ENCODE results near the gene C1RL. TPM values are rescaled to one million over a fixed set of nuclear protein-coding genes. Genes with fewer than 3 reads are reported as not detected.

C1RL gene
- total RNA-seq, 1 donor from 2014 or later: 8.1 TPM

DNA sequence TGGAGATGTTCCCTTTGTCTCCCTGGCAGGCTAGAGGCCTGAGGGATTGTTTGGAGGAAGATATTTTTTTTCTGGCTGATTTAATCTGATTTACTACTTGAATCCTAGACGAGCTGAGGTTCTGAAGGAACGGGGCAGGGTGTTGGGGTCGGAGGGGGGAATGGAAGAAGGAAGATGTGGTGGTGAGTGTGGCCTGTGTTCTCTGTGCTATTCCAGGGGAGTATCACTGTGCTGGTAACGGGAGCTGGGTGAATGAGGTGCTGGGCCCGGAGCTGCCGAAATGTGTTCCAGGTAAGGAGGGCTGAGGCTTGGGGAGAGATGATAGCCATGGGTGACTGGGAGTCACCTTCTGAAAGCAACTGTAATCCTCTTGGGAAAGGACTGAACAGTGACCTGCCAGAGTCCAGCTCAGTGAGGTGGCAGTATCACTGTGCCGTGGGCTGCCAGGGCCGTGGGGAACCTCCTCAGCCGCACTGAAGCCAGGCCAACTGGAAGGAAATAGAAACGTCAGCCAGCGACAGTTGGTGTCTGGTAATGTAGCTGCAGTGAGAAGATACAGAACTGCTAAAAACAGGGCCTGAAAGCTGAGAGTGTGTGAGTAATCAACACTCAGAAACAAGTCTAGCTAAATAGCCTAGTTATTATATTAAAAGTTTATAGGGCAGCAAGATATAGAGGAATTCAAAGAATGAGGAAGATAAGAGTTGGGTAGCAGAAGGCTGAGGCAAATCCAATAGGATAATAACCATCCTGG, 40.6 kb downstream of the C1RL start:
- Histone ChIP-seq H3K27me3 (ENCODE audit: low read depth) (no peaks in the 10 kb centered on the region), H3K4me3 (no peak overlapping the region), H3K27ac (replicated peaks) (peak overlapping the region; percentile 60), H3K36me3 (peaks cover 7% of the 10 kb centered on the region), H3K4me1 (peaks cover 20% of the 10 kb centered on the region), H3K9me3 (replicated peaks) (no peaks in the 10 kb centered on the region)
- peak; percentile 48 for DNase-seq
- TF ChIP-seq, protein P1, sequence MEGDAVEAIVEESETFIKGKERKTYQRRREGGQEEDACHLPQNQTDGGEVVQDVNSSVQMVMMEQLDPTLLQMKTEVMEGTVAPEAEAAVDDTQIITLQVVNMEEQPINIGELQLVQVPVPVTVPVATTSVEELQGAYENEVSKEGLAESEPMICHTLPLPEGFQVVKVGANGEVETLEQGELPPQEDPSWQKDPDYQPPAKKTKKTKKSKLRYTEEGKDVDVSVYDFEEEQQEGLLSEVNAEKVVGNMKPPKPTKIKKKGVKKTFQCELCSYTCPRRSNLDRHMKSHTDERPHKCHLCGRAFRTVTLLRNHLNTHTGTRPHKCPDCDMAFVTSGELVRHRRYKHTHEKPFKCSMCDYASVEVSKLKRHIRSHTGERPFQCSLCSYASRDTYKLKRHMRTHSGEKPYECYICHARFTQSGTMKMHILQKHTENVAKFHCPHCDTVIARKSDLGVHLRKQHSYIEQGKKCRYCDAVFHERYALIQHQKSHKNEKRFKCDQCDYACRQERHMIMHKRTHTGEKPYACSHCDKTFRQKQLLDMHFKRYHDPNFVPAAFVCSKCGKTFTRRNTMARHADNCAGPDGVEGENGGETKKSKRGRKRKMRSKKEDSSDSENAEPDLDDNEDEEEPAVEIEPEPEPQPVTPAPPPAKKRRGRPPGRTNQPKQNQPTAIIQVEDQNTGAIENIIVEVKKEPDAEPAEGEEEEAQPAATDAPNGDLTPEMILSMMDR (IDR thresholded peaks at IDR 0.05; ENCODE audit: borderline replicate concordance): no peak
- intact Hi-C loops (cut with micrococcal nuclease): no loop called here

DNA sequence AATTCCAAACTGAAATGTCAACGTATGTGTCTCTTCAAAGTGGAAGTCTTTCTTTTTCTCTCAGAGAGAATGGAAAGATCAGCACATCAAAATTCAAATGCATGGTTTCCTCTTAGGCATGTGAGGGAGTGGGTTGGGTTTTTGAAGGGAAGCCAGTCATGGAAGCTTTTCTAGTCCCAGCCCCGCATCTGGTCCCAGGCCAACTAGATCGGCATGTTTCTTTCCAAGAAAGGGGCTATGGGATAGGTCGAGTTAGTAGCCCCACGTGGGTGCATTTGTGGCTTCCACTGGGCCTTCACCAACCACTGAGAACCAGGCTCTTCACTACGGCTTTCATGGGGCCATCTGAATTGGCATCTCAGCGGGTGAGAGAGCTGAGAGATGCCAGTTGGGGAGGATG, 41.9 kb downstream of the C1RL start:
- TF ChIP-seq, protein P1 (IDR thresholded peaks at IDR 0.05; ENCODE audit: borderline replicate concordance): no peak
- intact Hi-C loops (cut with micrococcal nuclease): no loop called here
- H3K27ac ChIP-seq (replicated peaks): no peak overlapping the region

DNA sequence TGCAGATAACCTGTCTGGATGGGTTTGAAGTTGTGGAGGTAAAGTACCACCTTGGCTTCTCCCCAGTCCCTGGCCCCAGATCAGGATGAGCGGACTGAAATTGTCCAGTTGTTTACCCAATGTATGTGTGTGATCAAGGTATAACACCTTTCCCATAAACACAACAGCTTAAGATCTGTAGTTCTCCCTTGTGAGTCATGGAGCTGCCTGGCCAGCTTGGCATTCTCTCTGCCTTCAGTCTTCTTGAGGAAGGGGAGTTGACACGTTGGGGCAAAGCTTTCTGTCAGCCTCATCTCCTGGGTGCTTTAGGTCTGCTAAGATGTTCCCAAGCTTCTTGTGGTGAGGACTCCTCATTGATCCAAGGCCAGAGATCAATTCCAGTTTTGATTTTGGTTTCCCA, 42.4 kb downstream of the C1RL start:
- DNase-seq: no peak
- TF ChIP-seq, protein P1 (IDR thresholded peaks at IDR 0.05; ENCODE audit: borderline replicate concordance): no peak
- Histone ChIP-seq H3K27me3 (ENCODE audit: low read depth) (no peaks in the 10 kb centered on the region), H3K27ac (replicated peaks) (no peak overlapping the region), H3K36me3 (peaks cover 7% of the 10 kb centered on the region), H3K4me1 (peaks cover 20% of the 10 kb centered on the region), H3K9me3 (replicated peaks) (no peaks in the 10 kb centered on the region), H3K4me3 (no peak overlapping the region)
- intact Hi-C loops (cut with micrococcal nuclease): no loop called here

More for the DNA sequence above, 41.9 kb downstream of the C1RL start:
- Histone ChIP-seq H3K36me3 (peaks cover 7% of the 10 kb centered on the region), H3K27me3 (ENCODE audit: low read depth) (no peaks in the 10 kb centered on the region), H3K9me3 (replicated peaks) (no peaks in the 10 kb centered on the region), H3K4me1 (peaks cover 20% of the 10 kb centered on the region), H3K4me3 (no peak overlapping the region)
- no peak for DNase-seq

DNA sequence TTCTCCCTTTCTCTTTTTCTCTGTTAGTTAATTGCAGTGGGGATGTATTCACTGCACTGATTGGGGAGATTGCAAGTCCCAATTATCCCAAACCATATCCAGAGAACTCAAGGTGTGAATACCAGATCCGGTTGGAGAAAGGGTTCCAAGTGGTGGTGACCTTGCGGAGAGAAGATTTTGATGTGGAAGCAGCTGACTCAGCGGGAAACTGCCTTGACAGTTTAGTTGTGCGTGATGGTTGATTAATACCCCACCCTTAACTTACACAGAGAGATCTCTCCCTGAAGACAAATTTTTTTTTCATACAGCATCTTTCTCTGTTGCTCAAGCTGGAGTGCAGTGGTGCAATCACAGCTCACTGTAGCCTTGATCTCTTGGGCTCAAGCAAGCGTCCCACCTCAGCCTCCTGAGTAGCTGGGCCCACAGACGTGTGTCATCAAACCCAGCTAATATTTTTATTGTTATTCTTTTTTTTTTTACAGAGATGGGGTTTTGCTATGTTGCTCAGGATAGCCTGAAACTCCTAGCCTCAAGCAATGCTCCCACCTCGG, 43.9 kb downstream of the C1RL start:
- intact Hi-C loops (cut with micrococcal nuclease): no loop called here
- Histone ChIP-seq H3K4me1 (peaks cover 31% of the 10 kb centered on the region), H3K27me3 (ENCODE audit: low read depth) (no peaks in the 10 kb centered on the region), H3K27ac (replicated peaks) (no peak overlapping the region), H3K4me3 (no peak overlapping the region), H3K36me3 (peaks cover 7% of the 10 kb centered on the region), H3K9me3 (replicated peaks) (no peaks in the 10 kb centered on the region)
- no peak for DNase-seq
- TF ChIP-seq, protein P1 (IDR thresholded peaks at IDR 0.05; ENCODE audit: borderline replicate concordance): no peak

DNA sequence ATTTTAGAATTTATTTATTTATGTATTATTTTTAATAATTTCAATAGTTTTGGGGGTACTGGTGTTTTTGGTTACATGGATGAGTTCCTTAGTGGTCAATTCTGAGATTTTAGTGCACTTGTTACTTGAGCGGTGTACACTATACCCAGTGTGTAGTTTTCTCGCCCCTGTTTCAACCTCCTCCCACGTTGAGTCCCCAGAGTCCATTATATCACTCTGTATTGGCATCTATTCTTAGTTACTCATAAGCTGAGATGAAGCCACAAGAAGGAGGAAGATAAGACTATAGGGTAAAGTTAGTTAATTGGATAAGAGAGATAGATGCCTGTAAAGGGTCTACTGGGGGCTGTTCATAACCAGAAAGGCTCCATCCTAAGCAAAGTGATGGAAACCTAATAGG, 44.5 kb downstream of the C1RL start:
- peaks cover 35% of the 10 kb centered on the region for H3K4me1 ChIP-seq
- DNase-seq: no peak

More for the DNA sequence above, 44.5 kb downstream of the C1RL start:
- Histone ChIP-seq H3K27ac (replicated peaks) (no peak overlapping the region), H3K27me3 (ENCODE audit: low read depth) (no peaks in the 10 kb centered on the region), H3K4me3 (peak overlapping the region; percentile 5), H3K9me3 (replicated peaks) (no peaks in the 10 kb centered on the region), H3K36me3 (peaks cover 7% of the 10 kb centered on the region)
- TF ChIP-seq, protein P1 (IDR thresholded peaks at IDR 0.05; ENCODE audit: borderline replicate concordance): no peak
- intact Hi-C loops (cut with micrococcal nuclease): loop anchor here (5.0 kb wide), 1 partner anchor 43 kb away; the partner anchor contains the start of gene C1RL
